Measurements from ENCODE around the gene EVI5.

DNA sequence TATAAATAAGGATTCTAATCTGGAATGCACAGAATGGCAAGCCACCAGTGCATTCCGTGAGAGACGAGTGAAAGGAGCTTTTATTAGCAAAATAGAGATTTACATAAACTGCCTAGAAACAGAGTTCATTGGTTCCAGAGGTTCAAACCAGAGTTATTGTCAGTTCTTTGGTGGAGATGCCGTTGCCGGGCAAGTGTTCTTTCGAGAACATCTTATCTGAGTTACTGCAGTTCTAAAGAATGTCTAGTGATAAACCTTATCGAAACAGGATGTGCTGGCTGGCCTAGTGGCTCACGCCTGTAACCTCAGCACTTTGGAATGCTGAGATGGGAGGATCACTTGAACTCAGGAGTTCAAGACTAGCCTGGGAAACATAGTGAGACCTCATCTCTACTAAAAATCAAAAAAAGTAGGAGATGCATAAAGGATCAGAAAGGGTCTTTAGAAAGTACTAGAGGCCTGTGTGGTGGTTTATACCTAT, 19.9 kb upstream of the EVI5 start:
- no peak for TF ChIP-seq BHLHE40 (IDR thresholded peaks at IDR 0.05; ENCODE audit: borderline replicate concordance)
- TF ChIP-seq SP1 (IDR thresholded peaks at IDR 0.05), result no peak
- no peak for TF ChIP-seq ELF4 (IDR thresholded peaks at IDR 0.05)
- TF ChIP-seq FOXK2 (IDR thresholded peaks at IDR 0.05), result no peak
- TF ChIP-seq FOXM1 (IDR thresholded peaks at IDR 0.05; ENCODE audit: borderline replicate concordance), result no peak
- TF ChIP-seq L3MBTL2 (conservative IDR thresholded peaks at IDR 0.05), result no peak
- TF ChIP-seq ARNT (IDR thresholded peaks at IDR 0.05), result no peak
- TF ChIP-seq TARDBP (IDR thresholded peaks at IDR 0.05), result no peak
- no peak for TF ChIP-seq FOXA1 (IDR thresholded peaks at IDR 0.05)
- no peak for TF ChIP-seq SUZ12 (IDR thresholded peaks at IDR 0.05)
- no peak for TF ChIP-seq NFRKB (IDR thresholded peaks at IDR 0.05)
- TF ChIP-seq, protein P1, sequence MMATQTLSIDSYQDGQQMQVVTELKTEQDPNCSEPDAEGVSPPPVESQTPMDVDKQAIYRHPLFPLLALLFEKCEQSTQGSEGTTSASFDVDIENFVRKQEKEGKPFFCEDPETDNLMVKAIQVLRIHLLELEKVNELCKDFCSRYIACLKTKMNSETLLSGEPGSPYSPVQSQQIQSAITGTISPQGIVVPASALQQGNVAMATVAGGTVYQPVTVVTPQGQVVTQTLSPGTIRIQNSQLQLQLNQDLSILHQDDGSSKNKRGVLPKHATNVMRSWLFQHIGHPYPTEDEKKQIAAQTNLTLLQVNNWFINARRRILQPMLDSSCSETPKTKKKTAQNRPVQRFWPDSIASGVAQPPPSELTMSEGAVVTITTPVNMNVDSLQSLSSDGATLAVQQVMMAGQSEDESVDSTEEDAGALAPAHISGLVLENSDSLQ (IDR thresholded peaks at IDR 0.05), result no peak
- TF ChIP-seq ZNF384 (IDR thresholded peaks at IDR 0.05), result no peak
- TF ChIP-seq HDGF (IDR thresholded peaks at IDR 0.05; ENCODE audit: borderline replicate concordance), result no peak

Data from HEK293T (cell line).